Measurements from ENCODE around the gene PANX3. TPM values are rescaled to one million over a fixed set of nuclear protein-coding genes. Genes with fewer than 3 reads are reported as not detected.

PANX3 gene
- total RNA-seq, 4 donors from 2014 or later, result not detected

DNA sequence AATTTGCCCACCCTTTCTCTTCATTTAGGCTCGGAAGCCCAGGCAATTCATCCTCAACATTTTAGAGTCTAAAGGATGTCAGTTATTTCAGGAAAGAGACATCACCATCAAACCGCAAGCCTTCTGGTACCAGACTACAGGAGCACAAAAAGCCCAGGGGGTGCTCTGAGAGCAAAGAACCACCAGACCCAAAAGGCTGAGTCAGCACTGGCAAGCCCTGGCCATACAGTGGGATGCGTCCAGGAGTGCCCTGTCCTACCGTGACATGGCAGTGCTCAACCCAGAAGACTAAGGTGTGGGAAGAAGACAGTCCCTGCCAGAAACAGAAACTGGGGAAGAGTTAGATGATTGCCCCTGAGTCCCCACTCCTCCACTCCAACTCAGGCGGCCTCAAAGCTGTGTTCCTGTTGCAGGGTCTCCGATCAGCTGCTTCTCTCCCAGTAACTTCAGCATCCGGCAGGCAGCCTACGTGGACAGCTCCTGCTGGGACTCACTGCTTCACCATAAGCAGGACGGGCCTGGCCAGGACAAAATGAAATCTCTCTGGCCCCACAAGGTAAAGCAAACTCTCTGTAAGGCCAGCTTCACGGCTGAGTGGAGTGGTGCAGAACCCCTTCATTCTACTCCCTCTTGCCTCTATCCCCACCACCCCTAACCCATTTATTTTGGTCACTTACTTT, 1.5 kb downstream of the PANX3 start:
- no peak for DNase-seq (ENCODE audit: low spot score)
- ATAC-seq (ENCODE audit: low FRiP score), result no peak
- TF ChIP-seq, protein P1, sequence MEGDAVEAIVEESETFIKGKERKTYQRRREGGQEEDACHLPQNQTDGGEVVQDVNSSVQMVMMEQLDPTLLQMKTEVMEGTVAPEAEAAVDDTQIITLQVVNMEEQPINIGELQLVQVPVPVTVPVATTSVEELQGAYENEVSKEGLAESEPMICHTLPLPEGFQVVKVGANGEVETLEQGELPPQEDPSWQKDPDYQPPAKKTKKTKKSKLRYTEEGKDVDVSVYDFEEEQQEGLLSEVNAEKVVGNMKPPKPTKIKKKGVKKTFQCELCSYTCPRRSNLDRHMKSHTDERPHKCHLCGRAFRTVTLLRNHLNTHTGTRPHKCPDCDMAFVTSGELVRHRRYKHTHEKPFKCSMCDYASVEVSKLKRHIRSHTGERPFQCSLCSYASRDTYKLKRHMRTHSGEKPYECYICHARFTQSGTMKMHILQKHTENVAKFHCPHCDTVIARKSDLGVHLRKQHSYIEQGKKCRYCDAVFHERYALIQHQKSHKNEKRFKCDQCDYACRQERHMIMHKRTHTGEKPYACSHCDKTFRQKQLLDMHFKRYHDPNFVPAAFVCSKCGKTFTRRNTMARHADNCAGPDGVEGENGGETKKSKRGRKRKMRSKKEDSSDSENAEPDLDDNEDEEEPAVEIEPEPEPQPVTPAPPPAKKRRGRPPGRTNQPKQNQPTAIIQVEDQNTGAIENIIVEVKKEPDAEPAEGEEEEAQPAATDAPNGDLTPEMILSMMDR (IDR thresholded peaks at IDR 0.05), result no peak

DNA sequence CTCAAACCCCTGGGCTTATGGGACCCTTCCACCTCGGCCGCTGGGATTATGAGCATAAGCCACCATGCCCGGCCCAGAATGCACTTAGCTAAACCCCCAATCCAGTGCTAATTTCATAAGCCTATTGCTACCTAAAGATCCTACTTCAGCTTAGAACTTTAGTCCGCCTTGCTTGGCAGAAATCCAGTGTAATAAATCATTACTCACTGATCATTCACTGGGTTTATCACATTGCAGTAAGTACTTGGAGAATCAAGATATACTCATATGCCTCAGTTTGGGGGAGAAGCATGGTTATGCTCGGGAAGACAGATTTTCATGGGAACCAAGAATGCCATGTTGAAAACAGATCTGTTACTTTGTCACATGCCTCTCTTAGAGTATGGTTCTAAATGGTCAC, 7.6 kb downstream of the PANX3 start:
- no peak for DNase-seq (ENCODE audit: low spot score)
- ATAC-seq (ENCODE audit: low FRiP score), result no peak
- TF ChIP-seq, protein P1 (IDR thresholded peaks at IDR 0.05), result no peak

DNA sequence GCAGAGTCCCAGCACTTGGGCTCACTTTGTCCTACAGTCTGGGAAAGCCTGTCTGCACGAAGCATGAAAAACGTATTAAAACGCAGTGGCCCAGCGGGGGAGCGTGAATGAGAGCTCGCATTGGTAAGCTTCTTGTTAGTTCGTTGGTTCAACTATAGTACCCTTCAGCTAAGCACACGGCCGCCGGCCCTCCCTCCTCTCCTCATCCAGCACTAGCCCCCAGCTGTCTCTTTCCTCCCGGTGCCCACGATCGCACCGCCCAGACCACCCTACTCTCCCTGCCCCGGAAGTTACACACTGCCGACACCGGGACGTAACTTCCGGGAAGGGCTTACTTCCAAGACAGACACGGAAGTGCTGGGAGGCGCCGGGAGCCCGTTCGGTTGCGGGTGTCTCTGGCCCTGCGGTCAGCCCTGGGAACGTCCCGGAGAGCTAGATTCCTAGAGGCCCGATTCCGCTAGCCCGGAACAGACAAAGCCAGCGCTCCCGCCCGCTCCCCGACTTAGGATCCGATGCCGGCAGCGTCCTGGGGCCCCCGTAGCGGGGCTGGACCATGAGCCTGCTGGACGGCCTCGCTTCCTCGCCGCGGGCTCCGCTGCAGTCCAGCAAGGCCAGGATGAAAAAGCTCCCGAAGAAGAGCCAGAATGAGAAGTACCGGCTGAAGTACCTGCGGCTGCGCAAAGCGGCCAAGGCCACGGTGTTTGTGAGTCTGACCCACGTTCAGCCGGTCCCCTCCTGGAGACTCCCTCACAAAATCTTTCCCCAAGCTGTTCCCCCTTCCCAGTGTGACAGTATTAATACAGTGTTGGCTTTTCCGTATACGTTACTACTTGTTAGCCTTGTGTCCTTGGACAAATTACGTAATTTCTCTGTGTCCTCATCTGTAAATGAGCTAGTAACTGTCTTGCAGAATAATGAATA, 11.6 kb downstream of the PANX3 start, which contains the start of gene TBRG1:
TBRG1 (plus strand) TSS at position 334 of the 921 bp plus-strand sequence; CDS start at position 554, 220 bp downstream.
- peak; percentile 77 for DNase-seq (ENCODE audit: low spot score)
- TF ChIP-seq, protein P1 (IDR thresholded peaks at IDR 0.05), result no peak
- ATAC-seq (ENCODE audit: low FRiP score), result peak; percentile 97

DNA sequence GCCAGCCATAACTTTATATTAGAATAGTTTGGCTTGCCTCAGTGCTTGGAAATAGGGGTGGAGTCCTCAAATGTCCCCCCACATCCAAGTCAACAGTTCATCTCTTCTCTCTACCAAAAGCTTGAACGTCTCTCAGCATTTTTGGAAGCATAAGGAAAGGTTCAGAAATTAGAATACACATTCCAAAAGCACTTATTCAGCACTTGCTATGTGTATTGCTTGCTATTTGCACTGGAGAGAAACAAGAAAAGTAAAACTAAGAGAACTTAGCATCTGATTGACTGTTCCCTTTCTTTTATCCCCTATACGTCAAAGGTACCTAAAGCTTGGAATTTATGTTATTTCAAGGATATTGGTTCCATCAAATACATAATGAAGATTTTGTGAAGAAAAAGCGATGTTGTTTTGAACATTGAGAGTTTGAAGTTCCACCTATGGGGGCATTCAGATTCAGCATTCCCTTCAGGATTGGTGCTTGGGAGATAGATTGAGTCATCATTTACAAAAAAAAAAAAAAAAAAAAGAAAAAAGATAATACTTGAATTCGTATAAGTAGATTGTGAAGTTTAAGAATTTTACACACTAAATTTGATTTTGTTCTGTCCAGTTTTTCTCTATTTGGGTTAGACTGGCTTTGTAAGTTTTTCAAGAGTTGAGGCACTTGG, 12.8 kb downstream of the PANX3 start:
- TF ChIP-seq, protein P1 (IDR thresholded peaks at IDR 0.05), result no peak

DNA sequence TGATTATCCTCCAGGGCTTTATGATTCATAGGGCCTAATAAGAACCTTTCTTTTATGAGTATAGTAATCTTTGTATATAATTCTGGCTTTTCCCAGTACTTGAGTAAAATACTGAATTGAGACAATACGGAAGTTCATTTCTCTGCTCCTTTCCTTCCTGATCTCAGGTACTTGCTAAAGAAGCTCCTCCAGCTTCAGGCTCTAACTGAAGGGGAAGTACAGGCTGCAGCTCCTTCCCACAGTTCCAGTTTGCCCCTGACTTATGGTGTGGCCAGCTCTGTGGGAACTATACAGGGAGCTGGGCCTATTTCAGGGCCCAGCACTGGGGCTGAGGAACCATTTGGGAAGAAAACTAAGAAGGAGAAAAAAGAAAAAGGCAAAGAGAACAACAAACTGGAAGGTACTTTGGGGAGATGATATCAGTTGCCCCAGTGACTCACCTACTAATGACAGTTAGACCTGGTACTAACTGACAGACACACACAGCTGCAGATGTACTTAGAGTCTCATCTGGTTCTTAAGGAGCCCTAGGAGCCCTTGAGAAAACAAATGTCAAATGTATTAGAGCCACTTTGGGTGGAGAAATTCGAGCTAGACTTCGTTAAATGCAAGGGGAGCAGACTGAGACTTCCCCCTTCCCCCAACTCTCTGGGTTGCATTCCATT, 14.4 kb downstream of the PANX3 start:
- ATAC-seq (ENCODE audit: low FRiP score) (no peak), DNase-seq (ENCODE audit: low spot score) (no peak)
- TF ChIP-seq, protein P1 (IDR thresholded peaks at IDR 0.05), result no peak

More for the DNA sequence above, 12.8 kb downstream of the PANX3 start:
- DNase-seq (ENCODE audit: low spot score), result no peak
- no peak for ATAC-seq (ENCODE audit: low FRiP score)

DNA sequence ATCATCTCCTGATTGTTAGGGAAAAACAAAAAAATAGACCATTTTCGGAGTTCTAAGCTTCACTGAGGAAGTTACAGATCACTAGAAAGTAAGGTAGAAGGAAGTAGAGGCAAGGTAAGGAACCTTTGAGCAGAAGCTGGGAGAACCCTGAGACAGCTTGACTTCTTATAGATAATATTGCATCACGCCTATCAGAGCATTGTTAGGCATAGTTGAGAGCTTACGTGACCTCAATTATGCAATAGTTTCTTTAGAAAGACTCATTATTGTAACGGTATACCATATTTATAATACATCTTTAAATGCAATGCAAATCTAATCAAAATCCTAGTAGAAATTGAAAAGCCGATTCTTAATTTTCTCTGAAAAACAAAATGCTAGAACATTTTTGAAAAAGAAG, 16.3 kb downstream of the PANX3 start:
- no peak for DNase-seq (ENCODE audit: low spot score)
- ATAC-seq (ENCODE audit: low FRiP score), result no peak
- TF ChIP-seq, protein P1 (IDR thresholded peaks at IDR 0.05), result no peak
